HG03064 (cell line): Measurements from ENCODE around the gene IMMP2L.

Source experiments
- ATAC-seq: cut with Tn5 transposase; IDR thresholded peaks from one replicate; pipeline ENCODE4 v1.9.1; 2021; ENCODE audit warnings: low read depth; ENCODE audit not compliant: unreplicated experiment

IMMP2L gene

DNA sequence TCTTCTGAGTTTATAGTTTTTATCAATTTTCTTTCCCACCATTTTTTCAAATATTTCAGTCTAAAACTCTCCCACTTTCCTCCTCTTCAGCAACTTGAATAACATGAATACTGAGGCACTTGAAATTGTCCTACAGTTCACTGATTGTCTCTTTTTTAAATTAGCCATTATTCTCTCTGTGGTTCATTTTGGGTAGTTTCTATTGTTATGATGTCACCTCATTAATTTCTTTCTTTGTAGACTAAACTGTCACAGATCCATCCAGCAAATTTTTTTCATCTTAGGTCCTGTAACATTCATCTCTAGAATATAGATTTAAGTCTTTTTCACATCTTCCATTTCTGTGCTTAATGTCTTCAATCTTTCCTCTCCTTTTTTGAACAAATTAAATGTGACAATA, 326.6 kb downstream of the IMMP2L start:
- no peak for ATAC-seq

DNA sequence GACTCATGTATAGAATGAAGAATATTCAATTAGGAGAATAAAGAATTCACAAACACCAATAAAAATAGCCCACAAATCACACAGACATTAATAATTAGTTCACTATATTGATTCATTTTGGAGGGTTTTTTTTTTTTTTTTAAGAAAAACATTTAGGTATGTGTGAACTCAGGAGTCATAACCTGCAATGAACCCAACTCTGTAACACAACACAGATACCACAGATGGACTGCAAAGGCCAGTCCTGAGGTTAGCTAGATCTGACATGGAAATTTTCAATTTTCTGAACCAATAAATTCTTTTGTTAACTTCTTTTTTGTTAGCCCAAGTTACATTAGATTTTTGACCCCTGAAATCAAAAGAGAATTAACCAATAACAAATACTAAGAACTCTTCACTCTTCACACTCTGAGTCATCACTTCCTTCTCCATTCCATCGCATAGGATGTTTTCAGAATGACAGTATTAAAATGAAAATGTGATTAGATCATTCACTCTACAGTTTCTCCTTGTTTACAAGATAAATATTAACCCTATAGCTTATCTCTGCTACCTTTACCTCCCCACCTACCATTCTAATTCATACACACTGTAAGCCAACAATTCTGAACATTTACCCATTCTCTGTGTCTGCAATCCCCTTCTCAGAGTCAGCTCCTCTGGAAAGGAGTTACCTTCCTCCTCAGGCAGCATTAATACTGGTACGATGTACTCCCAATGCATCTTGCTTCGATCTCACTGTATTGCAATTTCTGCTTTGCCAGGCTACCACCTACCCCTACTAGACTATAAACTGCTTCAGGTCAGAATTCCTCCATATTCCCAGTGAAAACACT, 329.8 kb downstream of the IMMP2L start:
- ATAC-seq: peak; percentile 79

DNA sequence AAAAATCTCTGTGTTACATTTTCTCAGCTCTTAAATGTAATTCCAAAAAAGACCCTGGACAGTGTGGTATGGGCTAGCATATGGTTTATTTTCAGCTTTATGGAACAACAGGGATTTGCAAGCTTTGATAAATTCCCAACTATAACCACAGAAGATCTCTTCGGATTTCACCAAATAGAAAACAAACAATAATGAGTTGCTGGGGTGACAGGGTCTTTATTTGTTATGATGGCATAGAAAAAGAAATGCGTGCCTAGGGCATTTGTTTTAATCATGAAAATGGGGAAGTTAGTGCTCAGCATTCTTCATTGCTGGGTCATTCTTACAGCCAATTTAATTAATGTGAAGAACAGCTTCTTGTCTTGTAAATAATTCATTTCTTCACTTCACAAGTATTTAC, 332.4 kb downstream of the IMMP2L start:
- ATAC-seq: no peak

DNA sequence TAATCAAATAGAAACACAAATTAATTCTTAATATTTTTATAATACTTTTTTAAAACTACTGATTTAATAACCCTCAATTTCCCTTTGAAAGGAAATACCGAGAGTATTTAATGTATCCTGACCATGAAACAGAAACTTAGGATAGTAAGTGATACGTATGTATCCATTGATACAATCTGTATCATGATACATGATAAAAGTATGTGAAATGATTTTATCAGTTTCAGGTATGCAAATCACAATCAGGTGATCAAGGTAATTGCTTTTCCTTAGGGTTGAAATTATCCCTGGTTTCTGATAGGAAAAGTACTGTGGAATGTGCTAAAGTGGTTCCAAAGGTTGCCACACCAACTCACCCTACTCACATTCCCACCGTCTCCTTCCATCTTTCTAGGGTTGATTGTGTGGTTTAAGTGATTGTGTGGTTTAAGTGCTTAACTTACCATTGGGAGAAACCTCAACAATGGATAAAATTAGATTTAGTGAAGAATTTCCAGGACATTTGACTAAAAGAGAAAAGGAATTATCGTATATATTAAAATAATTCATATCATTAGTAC, 333.0 kb downstream of the IMMP2L start:
- ATAC-seq: no peak

DNA sequence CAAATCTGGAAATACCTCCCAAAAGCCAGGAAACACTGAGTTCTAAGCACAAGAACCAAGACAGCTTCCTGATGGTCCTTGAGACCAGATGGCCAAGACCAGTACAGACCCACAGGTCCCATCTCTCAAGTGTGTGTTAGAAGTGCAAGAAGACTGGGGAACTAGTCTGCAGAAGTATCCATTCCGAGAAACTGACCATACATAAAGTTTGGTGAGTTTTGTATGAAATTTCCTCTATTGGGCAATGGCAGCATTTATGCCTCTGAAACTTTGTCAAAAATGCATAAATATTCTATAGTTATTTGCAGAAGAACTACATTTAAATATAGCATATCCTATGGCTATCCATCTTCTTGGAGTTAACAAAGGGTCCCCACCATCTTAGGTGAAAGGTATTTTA, 333.9 kb downstream of the IMMP2L start:
- no peak for ATAC-seq

DNA sequence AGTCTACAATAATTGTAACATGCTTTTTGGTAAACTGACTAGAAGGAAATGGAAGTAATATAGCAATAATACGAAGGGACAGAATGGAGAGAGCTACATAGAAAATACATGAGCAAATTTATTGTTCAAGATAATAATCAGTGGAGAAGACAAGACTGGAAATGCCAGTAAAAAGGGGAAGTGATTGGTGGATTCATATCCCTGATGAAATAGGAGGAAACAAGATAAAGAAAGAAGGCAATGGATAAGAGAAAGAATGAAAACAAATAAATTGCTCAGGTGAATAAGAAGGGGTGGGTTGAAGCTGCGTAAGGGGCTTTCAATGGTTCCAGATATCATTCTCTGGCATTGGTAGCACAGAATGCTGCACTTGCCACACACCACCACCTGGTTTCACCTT, 335.5 kb downstream of the IMMP2L start:
- ATAC-seq: no peak

DNA sequence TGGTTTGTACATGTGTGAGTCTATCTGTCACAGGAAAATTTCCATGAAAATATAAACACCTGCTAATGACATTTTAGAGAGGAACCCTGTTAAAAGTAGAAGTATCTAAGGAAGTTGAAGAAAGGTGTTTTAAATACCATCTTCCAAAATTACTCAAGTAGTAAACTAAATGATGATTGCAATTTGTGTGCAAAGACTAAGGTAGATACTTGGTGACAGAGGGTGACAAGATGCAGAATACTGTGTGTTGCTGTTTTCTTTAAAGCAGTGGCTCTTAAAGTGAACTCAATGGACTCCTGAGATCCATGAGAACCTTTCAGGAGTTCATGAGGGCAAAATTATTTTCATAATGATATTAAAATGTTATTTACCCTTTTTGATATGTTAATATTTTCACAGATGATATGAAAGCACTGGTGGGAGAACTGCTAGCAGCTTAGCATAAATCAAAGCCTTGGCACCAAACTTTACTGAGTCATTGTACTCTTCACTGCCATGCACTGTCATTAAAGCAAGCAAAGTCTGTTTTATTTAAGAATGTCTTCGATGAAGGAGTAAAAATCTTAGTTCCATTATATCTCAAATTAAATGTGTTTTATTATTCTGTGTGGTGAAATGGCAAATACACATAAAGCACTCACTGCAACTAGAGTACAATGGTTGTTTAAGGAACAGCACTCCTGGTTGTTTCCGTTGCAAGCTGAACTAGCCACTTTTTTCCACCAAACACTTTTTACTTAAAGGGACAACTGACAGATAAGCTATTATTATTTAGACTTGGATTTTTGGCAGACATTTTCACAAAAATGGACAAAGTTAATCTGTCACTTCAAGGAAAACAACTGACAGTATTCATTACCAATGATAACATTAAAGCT, 337.7 kb downstream of the IMMP2L start:
- no peak for ATAC-seq

DNA sequence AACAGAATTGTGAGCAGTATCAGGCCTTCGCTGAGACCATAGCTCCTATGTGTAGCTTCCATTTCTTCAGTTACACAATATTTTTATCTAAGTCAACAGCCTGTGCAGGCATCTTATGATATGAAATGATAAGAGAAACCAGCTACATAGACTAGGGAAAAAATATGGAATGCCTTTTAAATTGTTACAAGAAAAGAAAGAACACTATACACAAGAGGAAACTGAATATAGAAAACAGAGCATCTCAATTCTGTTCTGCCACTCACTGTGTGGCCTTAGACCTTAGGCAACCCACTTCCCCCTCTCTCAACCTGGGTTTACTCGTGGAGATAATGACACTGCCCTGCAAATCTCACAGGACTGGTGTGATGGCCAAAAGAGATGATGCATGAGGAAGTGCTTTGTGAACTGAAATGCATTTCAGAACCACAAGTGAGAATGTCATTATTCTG, 338.5 kb downstream of the IMMP2L start:
- no peak for ATAC-seq

DNA sequence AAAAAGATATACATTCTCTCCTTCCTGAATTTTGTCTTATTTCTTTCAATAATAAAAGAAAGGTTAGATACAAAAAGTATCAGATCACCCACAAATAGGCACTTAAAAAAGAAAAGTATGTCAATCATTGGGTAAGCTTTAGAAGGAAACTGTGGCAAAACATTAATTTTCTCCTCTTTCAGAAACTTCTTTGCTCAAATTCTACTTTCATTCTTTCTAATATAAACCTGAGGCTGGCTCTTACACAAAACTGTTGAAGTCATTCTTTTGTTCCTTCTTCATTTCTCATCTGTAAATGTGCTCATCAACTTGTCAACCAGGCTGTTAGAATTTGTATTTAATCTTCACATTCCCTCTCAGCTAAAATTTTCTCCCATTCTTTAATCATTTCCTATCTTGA, 346.7 kb downstream of the IMMP2L start:
- ATAC-seq: no peak

DNA sequence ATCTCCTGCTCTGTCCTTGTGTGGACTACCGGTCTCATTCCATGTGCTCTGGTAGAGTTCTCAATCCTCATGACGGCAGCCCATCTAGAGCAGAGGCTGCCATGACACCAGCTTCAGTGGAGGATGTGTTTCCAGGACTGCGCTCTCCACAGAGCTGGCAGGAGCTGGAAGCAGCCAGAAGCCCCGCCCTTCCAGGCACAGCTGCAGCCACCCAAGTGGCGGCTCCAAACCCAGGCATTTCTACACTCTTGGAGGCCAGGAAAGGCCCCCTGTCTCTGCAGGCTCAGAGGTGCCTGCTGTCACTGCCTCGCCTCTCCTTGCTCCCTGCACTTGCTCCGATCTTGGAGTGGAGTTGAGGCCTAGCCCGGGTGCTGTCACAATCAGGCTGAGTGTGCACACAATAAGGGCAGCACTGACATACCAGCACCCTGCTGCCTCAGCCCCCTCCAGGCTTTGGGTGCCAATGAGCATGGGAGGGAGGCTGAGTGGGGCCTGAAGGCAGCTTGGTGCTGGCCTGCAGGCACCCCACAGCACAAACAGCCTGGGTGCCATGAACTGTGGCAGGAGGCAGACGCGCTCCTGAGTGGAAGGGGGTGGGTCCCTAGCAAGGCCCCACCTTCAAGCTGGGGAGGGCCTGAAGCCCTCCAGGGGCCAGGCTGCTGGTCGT, 349.3 kb downstream of the IMMP2L start:
- ATAC-seq: no peak

DNA sequence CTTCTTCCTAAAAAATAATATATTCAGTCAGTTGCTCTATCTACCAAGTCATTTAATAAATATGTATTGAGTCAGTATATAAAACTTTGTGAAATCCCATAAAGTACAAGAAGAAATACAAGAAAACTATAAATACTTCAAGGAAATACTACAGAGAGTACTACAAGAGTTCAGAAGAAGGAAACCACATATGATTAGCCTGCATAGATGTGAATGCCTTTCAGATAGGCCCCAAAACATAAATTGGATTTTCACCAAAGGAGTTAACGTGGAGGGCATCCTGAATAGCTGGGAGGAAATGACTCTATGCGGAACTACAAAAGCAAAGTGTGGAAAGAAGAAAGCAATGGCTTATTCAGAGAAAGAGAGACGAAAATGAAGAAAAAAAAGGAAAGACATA, 351.3 kb downstream of the IMMP2L start:
- ATAC-seq: no peak

DNA sequence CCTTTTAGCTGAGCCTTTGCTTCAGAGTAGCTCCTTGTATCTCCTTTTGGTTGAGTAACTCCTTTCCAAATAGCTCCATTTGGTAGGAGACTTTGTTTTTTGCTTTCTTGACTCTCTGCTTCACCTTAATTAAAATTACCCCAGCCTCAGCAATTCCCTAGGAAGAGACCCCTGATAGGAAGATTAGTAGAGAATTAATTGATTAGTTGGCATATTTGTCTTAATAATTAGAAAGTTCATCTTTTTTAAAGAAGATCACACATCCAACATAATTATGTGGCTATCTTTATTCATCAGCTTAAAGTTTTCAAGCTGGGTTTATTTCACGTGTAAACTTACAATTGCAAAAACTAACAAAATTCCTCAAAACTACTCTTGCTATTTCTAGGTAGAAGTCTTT, 352.2 kb downstream of the IMMP2L start:
- no peak for ATAC-seq

DNA sequence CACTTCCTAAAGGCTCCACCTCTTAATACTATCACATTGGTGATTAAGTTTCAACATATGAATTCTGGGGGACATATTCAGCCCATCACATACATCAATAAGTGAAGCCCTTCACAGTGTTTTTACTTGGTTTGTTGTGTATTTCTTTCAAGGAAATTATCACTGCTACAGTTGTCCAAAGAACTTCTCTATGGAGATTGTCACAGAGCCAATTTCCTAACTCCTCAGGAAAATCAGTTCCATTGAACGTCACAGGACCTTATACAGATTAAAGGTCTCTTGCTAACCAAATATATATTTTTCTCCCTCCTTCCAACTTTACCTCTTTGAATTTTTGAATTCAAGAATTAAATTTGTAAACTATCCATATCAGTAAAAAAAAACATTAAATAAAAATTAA, 357.0 kb downstream of the IMMP2L start:
- no peak for ATAC-seq

DNA sequence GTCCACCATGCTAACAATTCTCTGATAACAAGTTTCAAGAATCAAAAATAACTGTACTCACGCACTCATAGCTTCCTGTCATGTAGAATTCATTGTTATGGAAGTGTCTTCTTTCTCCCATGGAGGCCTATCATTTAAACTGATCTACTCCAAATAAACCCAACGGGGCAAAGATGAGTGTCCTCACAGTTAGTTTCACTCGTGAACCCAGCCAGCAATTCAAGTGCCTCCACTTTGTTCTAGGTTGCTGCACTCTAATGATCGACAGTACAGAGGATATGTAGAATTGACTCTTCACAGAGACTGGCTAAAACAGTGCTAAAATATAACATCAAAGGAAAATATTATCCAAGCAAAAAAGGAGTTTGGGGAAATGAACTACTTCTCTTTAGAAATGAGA, 360.0 kb downstream of the IMMP2L start:
- ATAC-seq: no peak

DNA sequence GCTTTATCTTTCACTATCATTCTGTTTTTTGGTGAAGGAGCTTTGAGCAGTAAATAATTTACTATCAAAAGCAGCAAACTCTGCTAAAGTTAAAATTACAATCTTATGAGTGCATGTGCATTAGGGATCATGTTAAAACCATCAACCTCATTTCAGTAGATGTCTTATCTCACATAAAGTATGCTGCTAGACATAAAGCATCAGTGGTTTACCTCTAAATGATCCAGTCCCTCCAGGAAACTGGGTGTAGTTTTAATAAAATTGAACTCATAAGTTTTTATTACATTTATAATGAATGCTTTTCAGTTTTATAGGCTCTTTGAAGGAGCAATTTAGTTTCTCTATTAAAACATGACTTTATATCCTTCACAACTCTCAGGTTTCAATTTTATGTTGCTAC, 362.6 kb downstream of the IMMP2L start:
- ATAC-seq: no peak

DNA sequence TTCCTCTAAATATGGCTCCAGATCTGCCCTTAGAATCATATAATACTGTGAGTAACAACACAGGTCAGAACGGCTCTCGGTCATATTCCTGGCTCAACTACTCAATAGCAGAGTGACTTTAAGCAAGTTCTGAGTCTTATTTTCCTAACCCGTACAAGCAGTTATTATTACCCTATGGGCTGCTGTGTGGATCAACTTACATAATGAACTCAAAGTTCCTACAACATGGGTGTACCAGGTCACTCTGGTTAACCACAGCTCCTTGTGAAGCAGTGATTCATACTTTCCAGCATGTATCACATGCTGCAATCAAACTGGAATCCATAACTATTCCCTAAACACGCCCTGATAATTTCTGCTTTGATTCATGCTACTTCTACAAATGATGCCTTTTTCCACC, 364.0 kb downstream of the IMMP2L start:
- no peak for ATAC-seq

DNA sequence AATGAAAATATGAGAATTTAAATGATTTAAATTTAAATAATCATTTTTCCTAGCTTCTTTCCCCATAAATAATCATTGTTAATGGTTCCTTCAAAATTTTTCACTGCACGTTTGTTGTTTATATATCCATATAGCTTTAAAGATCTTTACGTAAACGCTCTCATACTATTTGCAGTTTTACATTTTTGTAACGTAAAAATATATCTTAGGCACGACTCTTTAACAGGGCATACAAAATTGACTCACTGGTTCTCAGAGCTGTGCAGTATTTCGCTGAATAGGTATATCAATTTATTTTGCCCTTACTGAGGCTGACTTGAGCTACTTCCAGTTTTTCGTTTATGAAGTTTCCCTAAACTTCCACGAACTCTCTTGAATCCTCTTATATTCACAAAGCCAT, 365.6 kb downstream of the IMMP2L start:
- ATAC-seq: no peak

DNA sequence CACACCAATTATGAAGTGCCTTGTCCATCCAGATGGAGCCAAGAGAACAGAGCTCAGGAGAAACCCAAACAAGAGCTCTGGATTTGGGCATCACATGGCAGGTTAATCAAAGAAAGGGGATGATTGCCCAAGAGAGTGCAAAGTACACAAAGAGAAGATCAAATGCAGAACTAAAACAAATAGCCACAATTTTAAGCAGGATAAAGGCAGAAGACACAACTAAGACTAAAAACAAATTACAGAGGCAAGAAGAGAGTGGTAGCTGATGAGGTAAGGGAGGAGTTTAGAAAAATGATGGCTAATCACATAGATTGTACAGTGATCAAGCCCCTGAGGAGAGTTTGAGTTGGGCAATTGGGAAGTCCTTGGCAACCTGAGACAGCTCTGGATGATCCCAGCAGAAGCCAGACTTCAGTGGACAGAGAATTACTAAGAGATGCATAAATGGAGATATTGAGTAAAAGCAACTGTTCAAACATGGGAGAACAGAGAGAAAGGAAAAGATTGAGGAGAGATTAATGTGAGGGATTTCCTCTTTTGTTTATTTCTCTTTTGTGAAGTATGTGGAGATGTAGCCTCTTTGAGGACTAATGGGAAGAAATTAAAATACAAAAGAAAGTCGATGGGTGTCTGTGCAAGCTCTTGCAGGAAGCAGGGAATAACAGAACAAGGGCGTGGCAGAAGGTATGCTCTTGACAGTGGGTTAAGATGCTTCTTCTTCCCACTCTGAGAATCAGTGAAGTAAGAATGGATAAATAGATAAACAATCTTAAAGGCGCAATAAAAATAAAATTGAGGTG, 369.5 kb downstream of the IMMP2L start:
- ATAC-seq: no peak

DNA sequence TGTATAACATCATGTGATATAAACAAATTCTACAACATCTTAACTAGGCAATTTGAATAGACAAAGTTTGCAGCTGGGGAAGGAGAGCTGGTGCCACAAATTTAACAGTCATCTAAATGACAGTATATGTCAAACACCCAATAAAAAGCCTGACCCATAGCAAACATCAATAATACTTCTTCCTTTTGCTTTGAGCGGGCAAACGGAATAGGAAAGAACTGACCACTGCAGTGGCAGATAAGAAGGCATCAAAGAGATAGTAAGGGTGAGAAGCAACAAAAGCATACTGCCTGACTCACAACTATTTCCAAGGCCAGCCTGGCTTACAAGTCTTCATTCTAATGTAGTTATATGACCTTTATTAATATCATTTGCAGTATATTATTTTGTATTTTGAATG, 371.5 kb downstream of the IMMP2L start:
- no peak for ATAC-seq

DNA sequence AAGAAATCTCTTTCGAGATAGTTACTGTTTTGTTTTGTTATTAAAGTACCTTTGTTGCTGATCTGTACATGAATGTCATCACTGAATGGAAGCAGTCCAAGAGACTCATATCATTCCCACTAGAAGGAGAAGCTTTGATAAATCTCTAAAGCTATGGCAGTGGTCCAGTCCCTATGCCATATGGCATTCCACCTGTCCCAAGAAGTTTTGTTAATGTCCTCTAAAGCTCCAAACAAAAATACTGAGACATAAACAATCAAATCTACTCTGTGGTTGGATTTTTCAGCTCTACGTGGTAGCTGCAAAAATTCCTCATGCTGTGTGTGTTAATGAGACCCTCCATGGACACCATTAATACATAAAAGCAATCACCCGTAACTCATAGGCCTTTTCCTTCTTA, 377.3 kb downstream of the IMMP2L start:
- no peak for ATAC-seq
